HFF-Myc (cell line): Measurements from ENCODE around the gene PLOD3.

Experiments used
- DNase-seq: peaks from one replicate; pipeline ENCODE4 v3.0.0-alpha.2; 2011; ENCODE audit warnings: low read depth; ENCODE audit errors: extremely low read depth
- H3K4me3 ChIP-seq: replicated peaks from 2 replicates; pipeline ENCODE4 v1.5.1; 2011; ENCODE audit warnings: low read depth, mild to moderate bottlenecking, control low read depth, low read length
- CTCF ChIP-seq: IDR thresholded peaks from 2 replicates; pipeline ENCODE4 v1.5.1; 2012; ENCODE audit warnings: mild to moderate bottlenecking, low read depth, low read length, control low read depth; ENCODE audit errors: missing control alignments

The PLOD3 gene

GRCh38 chr7:101233907-101234547 lies 16.6 kb upstream of the PLOD3 start:
- no peak for TF ChIP-seq CTCF
- no peak for DNase-seq
- H3K4me3 ChIP-seq = no peak overlapping the region

- DNase-seq = no peak
- TF ChIP-seq CTCF = no peak
- no peak overlapping the region for H3K4me3 ChIP-seq
Measured at GRCh38 chr7:101232141-101232850, 14.9 kb upstream of the PLOD3 start.

GRCh38 chr7:101231644-101232043 lies 14.3 kb upstream of the PLOD3 start:
- H3K4me3 ChIP-seq = no peak overlapping the region
- DNase-seq = no peak
- no peak for TF ChIP-seq CTCF

- no peak for DNase-seq
- no peak for TF ChIP-seq CTCF
Measured at GRCh38 chr7:101226721-101227120, 9.3 kb upstream of the PLOD3 start.

GRCh38 chr7:101225650-101226049 lies 8.3 kb upstream of the PLOD3 start:
- no peak overlapping the region for H3K4me3 ChIP-seq
- no peak for DNase-seq
- TF ChIP-seq CTCF = no peak

More at GRCh38 chr7:101226721-101227120, 9.3 kb upstream of the PLOD3 start:
- H3K4me3 ChIP-seq = no peak overlapping the region

- DNase-seq = no peak
- TF ChIP-seq CTCF = no peak
- H3K4me3 ChIP-seq = no peak overlapping the region
Measured at GRCh38 chr7:101223528-101223927, 6.1 kb upstream of the PLOD3 start.
